KG1 (cell line): ENCODE measurements around the gene SV2A.
A peak's percentile ranks its signal among the peaks of the same experiment; 100 is the strongest.
"Not testable (repeated sequence)": the region's sequence is repeated elsewhere in the genome, so short reads cannot be mapped to it uniquely, and the experiment has no call there.

Experiments
- DNase-seq: peaks from one replicate; lab custom pipeline; 2025; lab: John Stamatoyannopoulos, UW

SV2A gene

GRCh38 chr1:149886396-149887195, 31.0 kb downstream of the SV2A start:
- DNase-seq: peak; percentile 99

DNA sequence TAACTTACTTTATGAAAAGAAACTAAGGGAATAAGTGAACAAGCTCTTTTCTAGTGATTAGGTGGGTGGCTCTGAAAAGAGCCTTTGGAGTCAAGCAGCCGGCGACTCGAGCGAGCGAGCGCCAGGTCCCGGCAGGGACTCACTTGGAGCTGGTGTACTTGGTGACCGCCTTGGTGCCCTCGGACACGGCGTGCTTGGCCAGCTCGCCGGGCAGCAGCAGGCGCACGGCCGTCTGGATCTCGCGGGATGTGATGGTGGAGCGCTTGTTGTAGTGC, 31.6 kb downstream of the SV2A start:
- DNase-seq: not testable (repeated sequence)

DNA sequence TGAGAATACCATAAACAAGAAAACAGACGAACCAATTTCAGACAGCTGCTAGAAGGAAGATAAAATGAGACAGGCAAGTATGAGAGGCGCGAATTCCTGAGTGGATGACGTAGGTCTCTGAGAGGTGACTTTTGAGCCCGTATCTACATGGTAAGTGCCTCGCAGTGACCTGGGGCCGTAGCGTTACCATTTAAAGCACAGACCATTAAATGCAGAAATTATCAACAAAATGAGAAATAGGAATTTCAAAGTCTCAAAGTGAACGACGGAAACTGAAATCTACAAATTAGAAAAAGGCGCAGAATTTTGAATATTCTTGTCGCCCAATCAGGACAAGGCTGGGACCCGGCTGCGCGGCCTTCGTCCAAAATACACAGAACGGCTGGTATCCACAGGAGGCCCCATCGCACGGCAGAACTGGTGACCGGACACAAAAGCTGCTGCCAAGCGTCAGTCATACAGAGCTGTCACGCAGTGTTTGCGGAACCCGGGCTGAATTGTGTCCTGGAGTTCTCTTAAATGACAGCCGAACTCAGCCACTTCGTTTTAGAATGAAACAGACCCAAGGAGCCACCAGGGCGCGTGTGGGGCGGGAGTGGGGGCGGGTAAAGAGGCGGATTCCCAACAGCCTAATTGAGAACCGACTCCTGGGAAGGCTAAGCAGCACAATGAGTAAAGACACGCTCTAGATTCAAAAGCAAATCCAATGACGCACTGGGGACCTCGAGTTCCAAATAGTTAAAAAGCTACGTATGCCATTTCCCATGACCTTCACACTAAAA, 32.1 kb downstream of the SV2A start:
- DNase-seq: peak; percentile 81

DNA sequence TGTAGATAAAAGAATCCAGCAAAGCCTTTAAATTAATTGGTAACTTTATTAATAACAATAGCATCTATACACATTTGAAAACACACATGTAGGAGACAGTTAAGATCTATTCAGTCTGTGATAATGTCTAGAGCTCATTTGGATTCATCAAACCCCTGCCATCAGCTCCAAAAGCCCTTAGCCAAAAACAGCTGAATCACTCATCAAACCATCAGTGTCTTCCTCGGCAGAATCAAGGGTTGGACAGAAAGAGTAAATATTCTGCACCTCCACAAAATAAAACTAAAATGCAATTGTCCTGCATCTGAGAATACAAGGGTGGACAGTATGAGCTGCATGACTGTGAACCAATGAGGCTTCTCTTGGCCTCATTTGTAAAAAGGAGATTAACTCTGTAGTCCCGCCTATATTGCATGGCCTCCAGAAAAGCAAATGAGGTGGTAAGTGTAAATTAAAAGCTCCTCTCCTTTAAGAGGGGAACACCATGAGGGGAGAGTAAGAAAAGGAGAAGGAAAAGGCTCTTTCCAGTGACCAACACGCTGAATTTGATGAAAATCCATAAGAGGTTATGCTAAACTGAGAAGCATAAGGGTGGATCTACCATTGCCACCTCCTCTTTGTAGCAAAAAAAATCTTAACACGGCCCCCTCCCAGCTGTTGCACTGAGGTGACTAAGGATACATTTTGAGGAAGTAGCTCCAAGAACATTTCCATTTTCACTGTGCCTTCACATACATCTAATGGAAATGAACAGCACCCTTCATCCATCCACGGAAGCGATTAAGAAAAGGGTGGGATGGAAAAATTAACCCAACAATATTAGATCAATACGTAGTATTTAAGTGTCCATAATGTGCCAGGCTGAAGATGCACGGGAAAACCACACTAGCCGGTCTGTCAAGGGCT, 33.0 kb downstream of the SV2A start:
- peak; percentile 54 for DNase-seq

- DNase-seq: no peak
Observed at GRCh38 chr1:149883598-149884247, 33.9 kb downstream of the SV2A start.

GRCh38 chr1:149881876-149882275, 35.8 kb downstream of the SV2A start:
- no peak for DNase-seq

GRCh38 chr1:149879556-149879955, 38.1 kb downstream of the SV2A start:
- no peak for DNase-seq

DNA sequence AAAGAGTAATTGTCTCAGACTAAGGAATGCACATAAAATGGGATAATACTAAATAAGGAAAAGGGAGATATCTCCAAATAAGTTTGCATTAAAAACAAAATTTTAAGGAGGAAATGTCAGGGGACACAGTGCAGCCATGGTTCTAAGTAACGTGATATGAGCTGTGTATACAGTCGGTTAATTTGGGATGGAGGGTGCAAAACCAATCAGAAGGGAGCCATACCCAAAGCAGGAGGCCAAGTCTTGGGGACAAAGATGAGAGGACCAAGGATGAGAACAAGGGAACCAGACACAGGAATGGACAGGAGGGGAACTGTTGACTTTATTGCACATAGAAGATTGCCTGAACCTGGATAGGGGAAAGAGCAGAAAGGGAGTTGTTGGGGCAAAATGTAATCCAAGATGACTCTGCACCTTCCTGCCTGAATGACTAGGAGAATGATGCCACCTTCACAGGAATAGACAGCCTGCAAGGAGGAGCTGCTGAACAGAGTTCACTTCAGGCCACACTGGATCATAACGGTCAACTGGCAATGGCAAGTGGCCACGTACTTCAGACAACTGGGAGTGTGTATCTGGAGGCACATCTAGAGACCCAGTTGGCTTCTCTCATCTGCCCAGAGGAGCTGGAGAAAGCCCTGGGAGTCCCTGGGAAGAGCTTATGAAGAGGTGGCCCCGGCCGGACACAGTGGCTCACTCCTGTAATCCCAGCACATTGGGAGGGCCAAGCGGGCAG, 40.3 kb downstream of the SV2A start:
- no peak for DNase-seq

DNA sequence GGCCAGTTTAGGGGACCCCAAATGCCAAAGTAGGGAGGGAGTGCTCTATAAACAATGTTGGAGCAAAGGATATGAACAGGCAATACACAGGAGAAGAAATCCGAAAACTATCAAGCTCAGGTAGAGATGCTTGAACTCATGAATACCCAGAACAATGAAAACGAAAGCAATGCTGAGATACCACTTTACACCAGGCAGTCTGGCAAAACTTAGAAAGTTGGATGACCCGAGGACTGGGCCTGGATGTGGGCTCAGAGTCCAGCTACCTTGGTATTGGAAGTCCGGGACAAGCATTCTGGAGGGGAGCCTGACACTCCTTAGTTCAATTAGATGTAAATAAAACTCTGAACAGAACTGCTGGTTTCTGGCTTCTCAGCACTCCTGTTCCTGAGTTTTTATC, 44.6 kb downstream of the SV2A start:
- not testable (repeated sequence) for DNase-seq

GRCh38 chr1:149866887-149867286, 50.8 kb downstream of the SV2A start:
- DNase-seq: not testable (repeated sequence)

DNA sequence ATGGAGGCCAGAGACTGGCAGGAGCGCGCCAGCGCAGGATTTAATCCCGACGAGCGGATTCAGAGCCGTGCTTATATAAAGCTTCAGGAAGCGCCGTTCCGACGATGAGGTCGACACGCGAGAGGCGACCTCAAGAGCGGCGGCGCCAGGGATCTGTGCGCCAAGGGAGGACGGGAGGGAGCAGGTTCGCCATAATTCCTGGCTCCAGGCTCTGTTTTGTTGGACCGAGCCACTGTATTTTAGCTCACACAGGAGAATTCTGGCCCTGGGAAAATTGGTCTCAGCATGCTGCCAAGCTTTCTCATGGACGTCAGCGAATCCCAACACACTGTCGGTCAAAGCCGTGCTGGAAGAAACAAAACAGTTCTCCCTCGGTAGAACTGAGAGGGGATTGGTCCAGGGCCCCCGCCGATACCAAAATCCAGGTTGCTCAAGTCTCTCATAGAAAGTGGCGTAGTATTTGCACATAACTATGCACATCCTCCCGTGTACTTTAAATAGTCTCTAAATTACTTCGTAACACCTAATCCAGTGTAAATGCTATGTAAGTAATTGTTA, 56.1 kb downstream of the SV2A start:
- DNase-seq: not testable (repeated sequence)

GRCh38 chr1:149860684-149861496, 56.8 kb downstream of the SV2A start:
- not testable (repeated sequence) for DNase-seq

GRCh38 chr1:149860271-149860670, 57.4 kb downstream of the SV2A start:
- not testable (repeated sequence) for DNase-seq
